Loucy (cell line): ENCODE results near the gene HES5.

Experiments
- H2AFZ ChIP-seq: fragments of 200-600 bp; sonication (generic); 2 replicates; pipeline ENCODE4 v1.6.0; 2016; ENCODE audit warnings: antibody characterized with exemption, mild to moderate bottlenecking, low read length, moderate library complexity
- H3F3A ChIP-seq: fragments of 200-600 bp; 2 replicates; pipeline ENCODE4 v1.6.0; 2016; ENCODE audit warnings: antibody characterized with exemption, low read depth, mild to moderate bottlenecking
- H3K27me3 ChIP-seq: fragments of 200-600 bp; sonication (generic); 2 replicates; pipeline ENCODE4 v1.6.1; 2014; ENCODE audit warnings: low read length, mild to moderate bottlenecking; ENCODE audit not compliant: insufficient read depth, poor library complexity, severe bottlenecking
- H3K36me3 ChIP-seq: fragments of 200-600 bp; sonication (generic); 2 replicates; pipeline ENCODE4 v1.6.1; 2016; ENCODE audit warnings: low read length; ENCODE audit not compliant: insufficient read depth
- H3K4me1 ChIP-seq: fragments of 200-600 bp; sonication (generic); 2 replicates; pipeline ENCODE4 v1.5.1; 2014; ENCODE audit warnings: low read length, mild to moderate bottlenecking; ENCODE audit not compliant: insufficient read depth, poor library complexity, severe bottlenecking
- H3K4me2 ChIP-seq: fragments of 200-600 bp; sonication (generic); 2 replicates; pipeline ENCODE4 v1.6.0; 2014; ENCODE audit warnings: antibody characterized with exemption, low read length, low read depth, mild to moderate bottlenecking; ENCODE audit not compliant: poor library complexity, severe bottlenecking
- H3K4me3 ChIP-seq: fragments of 200-600 bp; sonication (generic); 2 replicates; pipeline ENCODE4 v1.5.1; 2014; ENCODE audit warnings: low read length, mild to moderate bottlenecking, mixed read lengths; ENCODE audit not compliant: poor library complexity, severe bottlenecking
- H3K79me2 ChIP-seq: fragments of 200-600 bp; sonication (generic); 2 replicates; pipeline ENCODE4 v1.6.1; 2014; ENCODE audit warnings: low read length; ENCODE audit not compliant: insufficient read depth
- H3K9ac ChIP-seq: fragments of 200-600 bp; sonication (generic); 2 replicates; pipeline ENCODE4 v1.6.0; 2014; ENCODE audit warnings: mild to moderate bottlenecking, low read depth, low read length, moderate library complexity; ENCODE audit not compliant: poor library complexity, severe bottlenecking
- H3K9me2 ChIP-seq: fragments of 200-600 bp; sonication (generic); replicated peaks from 2 replicates; pipeline ENCODE4 v1.6.1; 2016; ENCODE audit warnings: low read depth, low read length, mixed read lengths
- H3K9me3 ChIP-seq: fragments of 200-600 bp; sonication (generic); 2 replicates; pipeline ENCODE4 v1.6.1; 2014; ENCODE audit warnings: mild to moderate bottlenecking, antibody characterized with exemption, low read length, low read depth; ENCODE audit not compliant: insufficient read depth
- H4K20me1 ChIP-seq: fragments of 200-600 bp; sonication (generic); 2 replicates; pipeline ENCODE4 v1.6.0; 2014; ENCODE audit warnings: antibody characterized with exemption, low read length, mild to moderate bottlenecking; ENCODE audit not compliant: insufficient read depth, poor library complexity, severe bottlenecking
- CTCF ChIP-seq: fragments of 200-600 bp; sonication (generic); conservative IDR thresholded peaks from 2 replicates; pipeline ENCODE4 v1.5.1; 2014; ENCODE audit warnings: mild to moderate bottlenecking, antibody characterized with exemption, low read length
- EZH2phosphoT487 ChIP-seq: fragments of 200-600 bp; IDR thresholded peaks from 2 replicates; pipeline ENCODE4 v1.6.1; 2018; ENCODE audit warnings: antibody characterized with exemption, mild to moderate bottlenecking, moderate library complexity, borderline replicate concordance

HES5 gene

GRCh38 chr1:2540816-2541492, 10.9 kb upstream of the HES5 start:
- Histone ChIP-seq H3K36me3 (no peaks in the 10 kb centered on the region), H3K27me3 (no peaks in the 10 kb centered on the region), H3K9me2 (no peaks in the 10 kb centered on the region), H3K9ac (no peak overlapping the region), H3K4me1 (peaks cover 11% of the 10 kb centered on the region), H3F3A (no peaks in the 10 kb centered on the region), H4K20me1 (no peaks in the 10 kb centered on the region), H3K4me3 (no peak overlapping the region), H3K79me2 (no peaks in the 10 kb centered on the region), H3K9me3 (no peaks in the 10 kb centered on the region), H2AFZ (no peak overlapping the region), H3K4me2 (no peak overlapping the region)
- TF ChIP-seq CTCF (no peak), EZH2phosphoT487 (no peak)

DNA sequence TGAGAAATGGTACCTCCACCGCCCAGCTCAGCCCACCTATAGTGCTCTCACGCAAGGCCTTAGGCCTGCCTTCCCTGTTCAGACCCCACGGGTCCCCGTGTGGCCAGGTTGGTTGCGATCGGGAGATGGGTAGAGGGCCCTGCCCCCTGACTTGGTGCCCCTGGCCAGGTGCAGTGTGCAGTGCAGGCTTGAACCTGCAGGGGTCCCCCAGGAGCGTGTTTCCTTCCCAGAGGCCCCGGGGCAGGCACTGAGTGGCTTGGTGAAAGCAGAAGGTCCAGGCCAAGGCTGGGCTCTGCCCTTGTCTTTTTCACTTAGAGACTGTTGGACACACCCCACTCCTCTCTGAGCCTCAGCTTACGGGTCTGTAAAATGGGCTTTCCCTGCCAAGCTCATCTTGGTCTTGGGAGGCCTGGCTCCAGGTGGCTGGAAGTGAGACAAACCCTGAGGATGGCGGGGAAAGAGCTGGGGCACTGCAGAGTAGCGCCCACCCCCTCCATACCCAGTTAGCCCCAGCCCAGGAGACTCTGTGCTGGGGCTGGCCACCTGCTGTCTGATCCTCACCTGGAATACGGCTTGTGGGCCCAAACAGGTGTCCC, 9.3 kb upstream of the HES5 start:
- H3K27me3 ChIP-seq: no peaks in the 10 kb centered on the region
- H3F3A ChIP-seq: no peaks in the 10 kb centered on the region
- H3K36me3 ChIP-seq: no peaks in the 10 kb centered on the region
- peaks cover 6% of the 10 kb centered on the region for H3K4me1 ChIP-seq
- no peaks in the 10 kb centered on the region for H4K20me1 ChIP-seq
- H2AFZ ChIP-seq: no peak overlapping the region
- H3K9me3 ChIP-seq: no peaks in the 10 kb centered on the region
- no peak overlapping the region for H3K4me3 ChIP-seq
- no peaks in the 10 kb centered on the region for H3K79me2 ChIP-seq
- TF ChIP-seq EZH2phosphoT487: no peak
- peak; percentile 57 for TF ChIP-seq CTCF
- no peak overlapping the region for H3K4me2 ChIP-seq
- H3K9ac ChIP-seq: no peak overlapping the region
- no peaks in the 10 kb centered on the region for H3K9me2 ChIP-seq

DNA sequence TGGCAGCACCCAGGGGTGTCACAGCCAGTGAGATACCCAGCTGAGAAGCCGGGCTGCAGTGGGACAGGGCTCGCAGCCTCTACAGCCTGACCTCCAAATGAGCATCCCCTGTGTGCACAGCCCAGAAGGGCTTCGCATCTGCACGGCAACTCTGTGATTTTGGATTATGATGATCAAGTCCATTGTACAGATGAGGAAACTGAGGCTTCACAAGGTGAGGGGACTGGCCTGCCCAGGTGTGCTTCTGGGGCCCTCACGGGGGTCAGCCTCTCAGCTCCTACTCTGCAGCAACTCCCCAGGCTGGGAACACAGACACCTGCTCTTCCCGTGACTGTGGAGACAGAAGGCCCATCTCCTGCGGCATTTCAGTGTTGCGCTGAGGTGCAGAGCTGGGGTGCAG, 8.8 kb upstream of the HES5 start:
- H4K20me1 ChIP-seq: no peaks in the 10 kb centered on the region
- H3K9me3 ChIP-seq: no peaks in the 10 kb centered on the region
- no peak for TF ChIP-seq CTCF
- H3K4me1 ChIP-seq: peaks cover 6% of the 10 kb centered on the region
- no peak overlapping the region for H3K9ac ChIP-seq
- H3K36me3 ChIP-seq: no peaks in the 10 kb centered on the region
- no peak overlapping the region for H3K4me2 ChIP-seq
- H3F3A ChIP-seq: no peaks in the 10 kb centered on the region
- no peaks in the 10 kb centered on the region for H3K79me2 ChIP-seq
- no peaks in the 10 kb centered on the region for H3K27me3 ChIP-seq
- H3K4me3 ChIP-seq: no peak overlapping the region
- H2AFZ ChIP-seq: no peak overlapping the region
- no peaks in the 10 kb centered on the region for H3K9me2 ChIP-seq
